ENCODE data around the gene ZDHHC9.

The ZDHHC9 gene

DNA sequence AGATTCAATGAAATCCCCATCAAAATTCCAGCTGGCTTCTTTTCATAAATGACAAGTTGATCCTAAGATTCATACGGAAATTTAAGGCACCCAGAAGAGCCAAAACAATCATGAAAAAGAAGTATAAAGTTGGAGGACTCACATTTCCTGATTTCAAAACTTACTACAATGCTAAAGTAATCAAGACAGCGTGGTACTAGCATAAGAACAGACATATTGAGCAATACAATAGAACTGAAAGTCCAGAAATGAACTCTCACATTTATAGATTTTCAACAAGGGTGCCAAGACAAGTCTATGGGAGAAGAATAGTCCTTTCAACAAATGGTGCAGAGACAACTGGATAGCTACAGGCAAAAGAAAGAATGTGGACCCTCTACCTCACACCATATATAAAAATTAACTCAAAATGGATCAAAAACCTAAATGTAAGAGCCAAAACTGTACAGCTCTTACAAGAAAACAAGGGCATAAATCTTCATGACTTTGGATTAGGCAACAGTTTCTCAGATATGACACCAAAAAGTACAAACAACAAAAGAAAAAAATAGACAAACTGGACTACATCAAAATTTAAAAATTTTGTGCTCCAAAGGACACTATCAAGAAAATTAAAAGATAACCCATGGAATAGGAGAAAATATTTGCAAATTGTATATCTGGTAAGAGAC lies 35.4 kb downstream of the ZDHHC9 start:
- DNase-seq (ENCODE audit: extremely low read depth, insufficient read length): no peak
- no peaks in the 10 kb centered on the region; the same call in 1 of the 2 replicates for H3K36me3 ChIP-seq (ENCODE audit: control insufficient read depth, insufficient read depth, low read length)
- TF ChIP-seq, protein P1, sequence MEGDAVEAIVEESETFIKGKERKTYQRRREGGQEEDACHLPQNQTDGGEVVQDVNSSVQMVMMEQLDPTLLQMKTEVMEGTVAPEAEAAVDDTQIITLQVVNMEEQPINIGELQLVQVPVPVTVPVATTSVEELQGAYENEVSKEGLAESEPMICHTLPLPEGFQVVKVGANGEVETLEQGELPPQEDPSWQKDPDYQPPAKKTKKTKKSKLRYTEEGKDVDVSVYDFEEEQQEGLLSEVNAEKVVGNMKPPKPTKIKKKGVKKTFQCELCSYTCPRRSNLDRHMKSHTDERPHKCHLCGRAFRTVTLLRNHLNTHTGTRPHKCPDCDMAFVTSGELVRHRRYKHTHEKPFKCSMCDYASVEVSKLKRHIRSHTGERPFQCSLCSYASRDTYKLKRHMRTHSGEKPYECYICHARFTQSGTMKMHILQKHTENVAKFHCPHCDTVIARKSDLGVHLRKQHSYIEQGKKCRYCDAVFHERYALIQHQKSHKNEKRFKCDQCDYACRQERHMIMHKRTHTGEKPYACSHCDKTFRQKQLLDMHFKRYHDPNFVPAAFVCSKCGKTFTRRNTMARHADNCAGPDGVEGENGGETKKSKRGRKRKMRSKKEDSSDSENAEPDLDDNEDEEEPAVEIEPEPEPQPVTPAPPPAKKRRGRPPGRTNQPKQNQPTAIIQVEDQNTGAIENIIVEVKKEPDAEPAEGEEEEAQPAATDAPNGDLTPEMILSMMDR (IDR thresholded peaks at IDR 0.05; ENCODE audit: insufficient read depth, low read length, poor library complexity, severe bottlenecking): no peak
- no peaks in the 10 kb centered on the region for H3K27me3 ChIP-seq (replicated peaks; ENCODE audit: control insufficient read depth, insufficient read depth, low read length)
- H3K4me3 ChIP-seq (replicated peaks; ENCODE audit: low read depth, low read length): no peak overlapping the region

DNA sequence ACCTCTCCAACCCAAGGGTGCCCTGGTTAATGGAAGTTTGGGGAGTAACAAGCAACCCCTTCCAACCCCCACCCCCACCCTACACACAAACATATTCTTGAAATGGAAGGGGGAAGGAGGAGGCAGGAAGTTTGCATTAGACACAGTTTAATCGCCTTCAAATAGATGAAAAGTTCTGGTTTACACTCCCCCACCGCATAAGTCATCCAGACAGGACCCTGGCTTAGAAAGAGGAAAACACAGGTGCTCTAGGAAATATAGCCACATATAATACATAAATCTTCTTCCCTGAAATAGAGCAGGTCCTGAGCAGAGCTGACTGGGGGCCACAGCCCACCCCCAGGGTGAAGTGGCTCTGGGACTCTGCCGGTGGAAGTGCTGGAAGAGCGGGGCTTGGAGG lies 38.9 kb downstream of the ZDHHC9 start:
- H3K4me3 ChIP-seq (replicated peaks; ENCODE audit: low read depth, low read length): no peak overlapping the region
- H3K36me3 ChIP-seq (ENCODE audit: control insufficient read depth, insufficient read depth, low read length): no peaks in the 10 kb centered on the region; the same call in 1 of the 2 replicates
- TF ChIP-seq, protein P1 (IDR thresholded peaks at IDR 0.05; ENCODE audit: insufficient read depth, low read length, poor library complexity, severe bottlenecking): no peak
- no peak for DNase-seq (ENCODE audit: extremely low read depth, insufficient read length)
- H3K27me3 ChIP-seq (replicated peaks; ENCODE audit: control insufficient read depth, insufficient read depth, low read length): no peaks in the 10 kb centered on the region

DNA sequence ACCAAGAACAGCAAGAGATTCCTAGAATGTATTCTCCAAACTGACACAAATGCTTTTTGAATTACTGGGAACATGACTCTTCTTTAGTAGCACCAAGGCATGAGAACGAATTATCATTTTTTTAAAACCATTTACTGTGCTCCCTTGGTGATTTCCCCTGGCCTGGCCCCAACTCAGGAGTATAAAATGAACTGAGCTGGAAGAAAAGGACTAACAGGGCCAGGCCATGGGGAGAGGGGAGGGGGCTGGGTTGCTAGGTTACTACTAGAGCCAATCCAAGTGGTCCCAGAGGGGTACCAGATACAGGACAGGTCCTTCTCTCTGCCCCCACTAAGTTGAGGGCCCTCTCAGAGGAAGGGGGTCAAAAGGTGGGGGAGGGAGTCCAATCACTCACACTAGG lies 40.8 kb downstream of the ZDHHC9 start:
- Histone ChIP-seq H3K36me3 (ENCODE audit: control insufficient read depth, insufficient read depth, low read length) (no peaks in the 10 kb centered on the region; the same call in none of the 2 replicates), H3K27me3 (replicated peaks; ENCODE audit: control insufficient read depth, insufficient read depth, low read length) (no peaks in the 10 kb centered on the region), H3K4me3 (replicated peaks; ENCODE audit: low read depth, low read length) (no peak overlapping the region)
- no peak for DNase-seq (ENCODE audit: extremely low read depth, insufficient read length)
- TF ChIP-seq, protein P1 (IDR thresholded peaks at IDR 0.05; ENCODE audit: insufficient read depth, low read length, poor library complexity, severe bottlenecking): no peak

DNA sequence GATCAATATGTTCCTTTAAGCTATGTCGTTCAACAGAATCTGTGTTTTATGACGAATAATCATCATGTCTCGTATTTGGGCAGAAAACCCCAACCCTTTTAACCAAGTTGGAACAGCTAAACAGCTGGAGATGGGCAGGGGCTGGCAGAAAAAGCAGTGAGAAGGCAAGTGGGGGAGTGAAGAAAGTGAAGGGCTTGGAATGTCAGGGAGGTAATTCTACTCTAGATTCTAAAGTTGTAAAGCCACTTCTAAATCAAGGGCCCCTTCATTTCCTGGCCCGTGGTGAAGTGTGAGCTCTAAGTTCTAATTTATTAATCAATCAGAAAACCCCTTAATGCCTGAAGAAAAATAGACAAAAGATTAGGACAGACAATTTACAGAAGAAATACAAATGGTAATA lies 43.5 kb downstream of the ZDHHC9 start:
- TF ChIP-seq, protein P1 (IDR thresholded peaks at IDR 0.05; ENCODE audit: insufficient read depth, low read length, poor library complexity, severe bottlenecking): no peak
- H3K27me3 ChIP-seq (replicated peaks; ENCODE audit: control insufficient read depth, insufficient read depth, low read length): no peaks in the 10 kb centered on the region
- no peak for DNase-seq (ENCODE audit: extremely low read depth, insufficient read length)
- H3K36me3 ChIP-seq (ENCODE audit: control insufficient read depth, insufficient read depth, low read length): peaks cover 7% of the 10 kb centered on the region
- no peak overlapping the region for H3K4me3 ChIP-seq (replicated peaks; ENCODE audit: low read depth, low read length)

DNA sequence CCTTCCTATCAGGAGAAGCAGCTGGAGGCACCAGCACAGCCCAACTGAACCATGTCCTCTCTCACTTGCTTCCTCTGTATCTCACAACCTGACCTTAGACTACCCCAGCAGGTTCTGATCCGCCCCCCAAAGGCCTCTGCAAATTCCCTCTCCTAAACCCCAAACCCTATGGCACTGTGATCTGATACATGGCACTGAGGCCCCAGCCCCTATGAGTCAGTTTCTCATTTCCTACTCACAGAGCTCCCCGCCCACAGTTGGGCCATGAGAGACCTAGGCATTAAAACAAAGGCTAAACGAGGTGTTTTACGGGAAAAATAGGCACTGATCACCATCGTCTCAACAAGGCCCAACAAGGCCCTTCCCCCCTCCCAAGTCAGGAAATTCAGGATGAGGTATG lies 44.8 kb downstream of the ZDHHC9 start:
- Histone ChIP-seq H3K27me3 (replicated peaks; ENCODE audit: control insufficient read depth, insufficient read depth, low read length) (no peaks in the 10 kb centered on the region), H3K4me3 (replicated peaks; ENCODE audit: low read depth, low read length) (no peak overlapping the region), H3K36me3 (ENCODE audit: control insufficient read depth, insufficient read depth, low read length) (peaks cover 19% of the 10 kb centered on the region)
- no peak for DNase-seq (ENCODE audit: extremely low read depth, insufficient read length)
- TF ChIP-seq, protein P1 (IDR thresholded peaks at IDR 0.05; ENCODE audit: insufficient read depth, low read length, poor library complexity, severe bottlenecking): no peak

DNA sequence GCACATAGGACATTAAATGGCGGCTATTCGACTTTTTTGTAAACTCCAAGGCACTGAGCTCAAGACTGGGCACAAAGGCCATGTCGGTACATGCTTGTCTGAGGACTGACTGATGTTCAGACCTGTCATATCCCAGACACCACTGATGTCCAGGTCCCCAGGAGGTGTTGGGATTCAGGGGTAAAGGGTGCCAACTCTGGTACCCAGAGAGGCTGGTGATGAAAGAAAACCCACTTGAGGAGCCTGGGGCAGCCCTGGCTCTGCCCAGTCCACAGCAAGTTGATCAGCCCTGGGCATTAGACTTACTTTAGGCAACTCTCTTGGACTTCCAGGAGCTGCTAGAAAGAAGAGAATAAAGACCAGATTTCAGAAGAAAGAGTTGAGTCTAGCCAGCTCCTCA lies 45.2 kb downstream of the ZDHHC9 start:
- TF ChIP-seq, protein P1 (IDR thresholded peaks at IDR 0.05; ENCODE audit: insufficient read depth, low read length, poor library complexity, severe bottlenecking): no peak
- DNase-seq (ENCODE audit: extremely low read depth, insufficient read length): no peak
- H3K36me3 ChIP-seq (ENCODE audit: control insufficient read depth, insufficient read depth, low read length): peaks cover 23% of the 10 kb centered on the region
- H3K27me3 ChIP-seq (replicated peaks; ENCODE audit: control insufficient read depth, insufficient read depth, low read length): no peaks in the 10 kb centered on the region
- H3K4me3 ChIP-seq (replicated peaks; ENCODE audit: low read depth, low read length): no peak overlapping the region

All from GM06990 (cell line).